ENCODE measurements around the gene GNB1. TPM values are rescaled to one million over a fixed set of nuclear protein-coding genes. Genes with fewer than 3 reads are reported as not detected.

Gene GNB1
- total and polyA plus RNA-seq, 2 of the 4 experiments (the other 2 are of a cell fraction), result 73.5 to 371 TPM

DNA sequence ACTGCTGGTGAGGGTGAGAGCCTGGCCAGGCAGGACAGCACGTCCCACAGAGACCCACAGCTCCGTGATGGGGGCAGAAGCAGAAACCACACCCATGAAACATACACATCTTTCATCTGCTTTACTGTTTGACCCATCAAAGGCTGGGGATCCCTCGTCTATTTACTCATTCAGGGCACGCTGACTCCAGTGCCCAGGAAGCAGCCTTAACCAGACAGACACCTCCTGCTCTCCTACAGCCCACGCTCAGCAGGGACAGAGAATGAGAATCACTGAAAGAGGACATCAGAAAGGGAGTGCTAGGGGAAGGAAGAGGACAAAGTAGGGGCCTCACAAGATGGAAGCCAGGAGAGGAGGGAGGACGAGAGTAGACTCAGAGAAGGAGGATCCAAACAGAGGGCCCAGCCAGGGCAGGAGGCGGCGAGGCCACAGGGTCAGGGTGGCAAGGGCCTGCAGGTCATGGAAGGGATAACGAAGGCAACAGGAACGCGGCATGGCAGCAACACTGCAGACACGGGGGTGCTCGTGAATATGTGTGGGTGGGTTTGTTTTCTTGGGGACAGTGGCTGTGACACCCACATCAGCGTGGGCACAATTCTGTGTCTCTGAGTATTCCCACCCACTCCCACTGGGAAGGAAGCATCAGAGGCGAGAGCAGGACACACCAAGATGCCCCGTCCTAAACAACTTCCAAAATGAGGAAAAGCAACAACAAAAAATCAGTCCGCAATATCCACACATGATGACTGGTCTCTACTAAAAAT is 97.2 kb downstream of the GNB1 start:
- Histone ChIP-seq H4K20me1 (ENCODE audit: insufficient read depth, low read length) (peaks cover 78% of the 10 kb centered on the region), H3K14ac (replicated peaks; ENCODE audit: low read depth, low read length) (no peak overlapping the region), H3K9ac (ENCODE audit: low read depth, low read length) (no peak overlapping the region), H2AFZ (replicated peaks; ENCODE audit: low read length, poor library complexity) (no peak overlapping the region), H2AK9ac (replicated peaks; ENCODE audit: low read depth, low read length, poor library complexity) (no peak overlapping the region), H3K4me3 (ENCODE audit: insufficient read depth, low read depth, low read length) (no peak overlapping the region), H3K4me2 (ENCODE audit: low read depth, low read length) (no peak overlapping the region), H3K79me1 (ENCODE audit: low read depth in 1 of 2, low read length in 2 of 2) (peaks cover 59 to 84% of the 10 kb centered on the region in 2 experiments), H4K8ac (ENCODE audit: low read depth in 2 of 2, low read length in 2 of 2) (no peak overlapping the region), H4K5ac (ENCODE audit: low read depth, low read length) (no peak overlapping the region), H3K9me1 (ENCODE audit: insufficient read depth, low read length) (no peaks in the 10 kb centered on the region), H3K4ac (ENCODE audit: low read depth, low read length) (no peak overlapping the region), H3K23ac (ENCODE audit: low read depth, low read length) (no peak overlapping the region), H3K18ac (ENCODE audit: low read depth, low read length) (no peak overlapping the region), H2BK20ac (ENCODE audit: low read depth, low read length) (no peak overlapping the region), H3K56ac (ENCODE audit: extremely low read depth, insufficient read depth, low read length) (no peak overlapping the region), H2BK5ac (ENCODE audit: low read depth, low read length, poor library complexity, severe bottlenecking) (no peak overlapping the region), H2BK120ac (ENCODE audit: low read depth, low read length) (no peak overlapping the region), H3K4me1 (ENCODE audit: control insufficient read depth, insufficient read depth, low read length) (no peaks in the 10 kb centered on the region), H3K9me3 (ENCODE audit: control insufficient read depth, insufficient read depth, low read length) (no peaks in the 10 kb centered on the region), H3K36me3 (ENCODE audit: control insufficient read depth, insufficient read depth, low read length) (peaks cover 78% of the 10 kb centered on the region), H3K27me3 (ENCODE audit: control insufficient read depth, insufficient read depth, low read length) (no peaks in the 10 kb centered on the region), H2AK5ac (ENCODE audit: low read depth, low read length) (no peak overlapping the region), H4K91ac (ENCODE audit: insufficient read depth, low read depth, low read length) (no peak overlapping the region), H3K27ac (ENCODE audit: insufficient read depth, low read length) (no peak overlapping the region), H2BK15ac (ENCODE audit: low read depth, low read length) (no peak overlapping the region)
- in situ Hi-C loops (cut with MboI; ENCODE audit: low sequenced_read_pairs), result loop anchor here (10.0 kb wide), 1 partner anchor 91 kb away; no protein-coding TSS in a partner anchor
- TF ChIP-seq MAFK (IDR thresholded peaks at IDR 0.05; ENCODE audit: low read depth, low read length), result no peak
- TF ChIP-seq, protein P1, sequence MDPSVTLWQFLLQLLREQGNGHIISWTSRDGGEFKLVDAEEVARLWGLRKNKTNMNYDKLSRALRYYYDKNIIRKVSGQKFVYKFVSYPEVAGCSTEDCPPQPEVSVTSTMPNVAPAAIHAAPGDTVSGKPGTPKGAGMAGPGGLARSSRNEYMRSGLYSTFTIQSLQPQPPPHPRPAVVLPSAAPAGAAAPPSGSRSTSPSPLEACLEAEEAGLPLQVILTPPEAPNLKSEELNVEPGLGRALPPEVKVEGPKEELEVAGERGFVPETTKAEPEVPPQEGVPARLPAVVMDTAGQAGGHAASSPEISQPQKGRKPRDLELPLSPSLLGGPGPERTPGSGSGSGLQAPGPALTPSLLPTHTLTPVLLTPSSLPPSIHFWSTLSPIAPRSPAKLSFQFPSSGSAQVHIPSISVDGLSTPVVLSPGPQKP (IDR thresholded peaks at IDR 0.05; ENCODE audit: borderline replicate concordance, low read depth, low read length), result no peak
- no peak for TF ChIP-seq CEBPB (IDR thresholded peaks at IDR 0.05; ENCODE audit: low read depth, low read length)
- TF ChIP-seq MXI1 (IDR thresholded peaks at IDR 0.05; ENCODE audit: borderline replicate concordance, low read depth, low read length), result no peak
- TF ChIP-seq NFE2L2 (IDR thresholded peaks at IDR 0.05; ENCODE audit: low read depth, low read length), result no peak
- no peak for TF ChIP-seq POLR2A (IDR thresholded peaks at IDR 0.05; ENCODE audit: low read depth, low read length)
- no peak for TF ChIP-seq FOS (IDR thresholded peaks at IDR 0.05; ENCODE audit: low read depth, low read length)
- no peak for TF ChIP-seq RCOR1 (IDR thresholded peaks at IDR 0.05; ENCODE audit: insufficient replicate concordance, low read length)
- no peak for TF ChIP-seq MAZ (IDR thresholded peaks at IDR 0.05; ENCODE audit: borderline replicate concordance, low read depth, low read length)
- TF ChIP-seq, protein P2, sequence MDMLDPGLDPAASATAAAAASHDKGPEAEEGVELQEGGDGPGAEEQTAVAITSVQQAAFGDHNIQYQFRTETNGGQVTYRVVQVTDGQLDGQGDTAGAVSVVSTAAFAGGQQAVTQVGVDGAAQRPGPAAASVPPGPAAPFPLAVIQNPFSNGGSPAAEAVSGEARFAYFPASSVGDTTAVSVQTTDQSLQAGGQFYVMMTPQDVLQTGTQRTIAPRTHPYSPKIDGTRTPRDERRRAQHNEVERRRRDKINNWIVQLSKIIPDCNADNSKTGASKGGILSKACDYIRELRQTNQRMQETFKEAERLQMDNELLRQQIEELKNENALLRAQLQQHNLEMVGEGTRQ (IDR thresholded peaks at IDR 0.05; ENCODE audit: low read depth, low read length), result no peak
- no peak for TF ChIP-seq CHD1 (IDR thresholded peaks at IDR 0.05; ENCODE audit: low read depth, low read length)
- no peak for TF ChIP-seq BHLHE40 (IDR thresholded peaks at IDR 0.05; ENCODE audit: low read depth, low read length)
- no peak for TF ChIP-seq SMC3 (IDR thresholded peaks at IDR 0.05; ENCODE audit: low read depth, low read length)
- TF ChIP-seq, protein P3, sequence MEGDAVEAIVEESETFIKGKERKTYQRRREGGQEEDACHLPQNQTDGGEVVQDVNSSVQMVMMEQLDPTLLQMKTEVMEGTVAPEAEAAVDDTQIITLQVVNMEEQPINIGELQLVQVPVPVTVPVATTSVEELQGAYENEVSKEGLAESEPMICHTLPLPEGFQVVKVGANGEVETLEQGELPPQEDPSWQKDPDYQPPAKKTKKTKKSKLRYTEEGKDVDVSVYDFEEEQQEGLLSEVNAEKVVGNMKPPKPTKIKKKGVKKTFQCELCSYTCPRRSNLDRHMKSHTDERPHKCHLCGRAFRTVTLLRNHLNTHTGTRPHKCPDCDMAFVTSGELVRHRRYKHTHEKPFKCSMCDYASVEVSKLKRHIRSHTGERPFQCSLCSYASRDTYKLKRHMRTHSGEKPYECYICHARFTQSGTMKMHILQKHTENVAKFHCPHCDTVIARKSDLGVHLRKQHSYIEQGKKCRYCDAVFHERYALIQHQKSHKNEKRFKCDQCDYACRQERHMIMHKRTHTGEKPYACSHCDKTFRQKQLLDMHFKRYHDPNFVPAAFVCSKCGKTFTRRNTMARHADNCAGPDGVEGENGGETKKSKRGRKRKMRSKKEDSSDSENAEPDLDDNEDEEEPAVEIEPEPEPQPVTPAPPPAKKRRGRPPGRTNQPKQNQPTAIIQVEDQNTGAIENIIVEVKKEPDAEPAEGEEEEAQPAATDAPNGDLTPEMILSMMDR (conservative IDR thresholded peaks at IDR 0.05; ENCODE audit: low read depth, low read length), result no peak
- WGBS, 2 experiments (ENCODE audit: extremely low coverage in 2 of 2, insufficient read length in 1 of 2), result 95% methylated on average over 6 of the region's 17 CpGs; no CpG with 5 or more reads in 1 of the 2 experiments
- intact Hi-C loops (cut with micrococcal nuclease), result no loop called here
- DNase-seq (no peak), ATAC-seq (ENCODE audit: low read depth) (no peak)
- ChIA-PET POLR2A (ENCODE audit: unreplicated experiment) (no interaction called here), CTCF (no interaction called here)
- BruUV-seq (replicated peaks), result no TSS peak
- dilution Hi-C loops (cut with HindIII; ENCODE audit: low sequenced_read_pairs, unreplicated experiment), result no loop called here

Measured in IMR-90 (cell line).